ENCODE results near the gene CDK13.
"Not testable (repeated sequence)": the region's sequence is repeated elsewhere in the genome, so short reads cannot be mapped to it uniquely, and the experiment has no call there.

CDK13 gene

DNA sequence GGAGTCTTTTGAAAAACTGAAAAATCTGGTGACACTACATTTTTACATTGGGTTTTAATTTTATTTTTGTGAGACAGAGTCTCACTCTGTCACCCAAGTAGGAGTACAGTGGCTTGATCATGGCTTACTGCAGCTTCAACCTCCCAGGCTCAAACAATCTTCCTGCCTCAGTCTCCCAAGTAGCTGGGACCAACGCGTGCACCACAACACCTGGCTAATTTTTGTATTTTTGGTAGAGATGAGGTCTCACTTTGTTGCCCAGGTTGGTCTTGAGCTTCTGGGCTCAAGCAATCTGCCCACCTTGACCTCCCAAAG is 172.8 kb downstream of the CDK13 start:
- no peak overlapping the region for H3K4me3 ChIP-seq (ENCODE audit: low read length)
- TF ChIP-seq ZNF274 (IDR thresholded peaks at IDR 0.05; ENCODE audit: low read depth, low read length) = no peak

DNA sequence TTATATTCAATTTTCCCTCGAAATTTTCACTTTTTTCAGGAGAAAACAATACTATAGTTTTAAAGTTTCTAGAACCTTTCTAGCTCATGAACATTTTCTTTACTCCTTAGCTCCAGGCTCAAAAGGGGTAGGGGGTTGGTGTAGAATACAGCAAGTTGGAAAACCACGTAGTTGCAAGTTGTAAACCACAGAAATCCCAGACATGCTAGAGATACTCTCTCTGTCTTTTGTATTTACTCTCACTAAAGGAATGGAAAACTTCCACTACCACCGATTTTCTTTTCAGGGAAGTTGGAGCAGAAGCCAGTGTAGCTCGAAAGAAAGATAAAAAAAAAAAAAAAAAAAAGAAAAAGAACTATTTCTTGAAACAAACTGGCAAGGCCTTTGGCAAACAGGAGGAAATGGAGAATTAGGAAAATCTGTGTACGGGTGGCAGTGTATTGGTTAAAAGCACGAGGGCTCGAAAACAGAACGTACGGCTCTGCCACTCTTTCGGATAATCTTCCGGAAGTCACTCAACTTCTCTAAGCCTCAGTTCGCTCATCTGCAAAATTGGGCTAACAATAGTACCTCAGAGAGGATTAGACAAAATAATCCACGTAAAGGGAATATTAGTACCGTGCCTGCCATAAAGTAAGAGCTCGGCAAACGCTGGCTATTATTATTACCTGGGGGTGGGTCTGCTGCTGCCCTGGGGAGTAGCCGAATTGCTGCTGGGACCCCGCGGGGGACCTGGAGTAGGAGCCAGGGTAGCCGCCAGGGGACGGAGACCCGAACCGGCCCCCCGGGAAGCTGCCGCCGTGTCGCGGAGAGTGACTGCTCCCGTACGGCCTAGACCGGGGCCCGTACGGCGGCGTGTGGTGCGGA is 183.7 kb downstream of the CDK13 start:
- no peak for TF ChIP-seq ZNF274 (IDR thresholded peaks at IDR 0.05; ENCODE audit: low read depth, low read length)
- peak overlapping the region; percentile 97 for H3K4me3 ChIP-seq (ENCODE audit: low read length)

DNA sequence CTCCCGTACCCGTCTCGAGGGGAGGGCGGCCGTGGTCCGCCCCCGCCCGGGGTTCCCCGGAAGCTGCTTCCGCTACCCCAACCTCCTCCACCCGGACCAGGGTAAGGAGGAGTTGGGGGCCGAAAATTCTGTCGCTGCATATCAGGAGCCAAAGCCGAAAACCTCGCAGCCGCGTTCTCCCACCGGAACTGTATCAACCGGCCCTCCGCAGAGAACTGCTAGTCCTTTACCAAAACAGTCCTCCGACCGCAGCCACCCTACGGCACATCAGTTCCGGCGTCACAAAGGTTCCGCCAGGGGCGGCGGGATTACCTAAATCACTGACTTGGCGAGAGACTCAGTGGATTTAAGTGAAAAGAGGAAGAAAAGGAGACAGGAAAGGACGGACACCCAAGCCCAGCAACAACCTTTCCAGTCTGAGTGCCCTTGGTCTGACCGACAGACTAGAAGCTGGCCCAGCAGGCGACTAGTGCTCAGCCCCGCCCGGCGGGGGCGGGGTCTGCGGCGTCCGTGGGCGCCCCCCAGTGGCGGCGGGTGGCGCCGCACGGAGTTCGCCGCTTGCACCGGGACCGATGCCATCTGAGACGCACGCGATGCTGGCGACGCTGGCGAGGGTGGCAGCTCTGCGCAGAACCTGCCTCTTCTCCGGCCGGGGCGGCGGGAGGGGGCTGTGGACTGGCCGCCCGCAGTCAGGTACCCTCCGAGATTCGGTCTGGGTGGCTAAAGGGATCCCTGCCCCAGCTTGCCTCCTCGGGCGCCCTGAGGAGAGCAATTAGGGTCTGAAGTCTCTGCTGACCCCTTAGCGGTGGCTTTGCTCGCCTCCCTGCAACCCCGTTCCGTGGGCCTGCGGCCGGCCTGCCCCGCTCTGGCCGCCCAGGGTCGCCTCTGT is 184.6 kb downstream of the CDK13 start, which contains the start of the genes MPLKIP and SUGCT:
Gene MPLKIP, minus strand, starts transcription at position 195 of the 889 bp plus-strand sequence. Its CDS starts 55 bp downstream, at position 140.
Gene SUGCT, plus strand, starts transcription at position 578 of the 889 bp plus-strand sequence.
- TF ChIP-seq ZNF274 (IDR thresholded peaks at IDR 0.05; ENCODE audit: low read depth, low read length) = no peak
- H3K4me3 ChIP-seq (ENCODE audit: low read length) = peak within 1 kb of the TSS; percentile 97

DNA sequence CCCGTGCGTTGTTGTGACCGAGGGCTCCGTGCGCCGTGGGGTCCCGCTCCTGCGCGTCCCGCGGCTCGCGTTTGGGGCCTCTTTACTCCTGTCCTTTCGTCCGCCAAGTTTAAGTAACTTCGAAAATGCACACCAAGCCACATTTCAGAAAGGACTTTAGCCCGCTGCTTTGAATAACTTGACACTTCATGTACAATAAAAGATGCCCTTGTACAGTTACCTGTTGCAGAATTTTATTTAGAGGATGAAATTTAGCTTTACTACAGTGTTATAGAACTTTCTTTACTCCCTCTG is 185.2 kb downstream of the CDK13 start:
- H3K4me3 ChIP-seq (ENCODE audit: low read length) = peak overlapping the region; percentile 97; the same call in 1 of the 2 replicates
- TF ChIP-seq ZNF274 (IDR thresholded peaks at IDR 0.05; ENCODE audit: low read depth, low read length) = no peak

DNA sequence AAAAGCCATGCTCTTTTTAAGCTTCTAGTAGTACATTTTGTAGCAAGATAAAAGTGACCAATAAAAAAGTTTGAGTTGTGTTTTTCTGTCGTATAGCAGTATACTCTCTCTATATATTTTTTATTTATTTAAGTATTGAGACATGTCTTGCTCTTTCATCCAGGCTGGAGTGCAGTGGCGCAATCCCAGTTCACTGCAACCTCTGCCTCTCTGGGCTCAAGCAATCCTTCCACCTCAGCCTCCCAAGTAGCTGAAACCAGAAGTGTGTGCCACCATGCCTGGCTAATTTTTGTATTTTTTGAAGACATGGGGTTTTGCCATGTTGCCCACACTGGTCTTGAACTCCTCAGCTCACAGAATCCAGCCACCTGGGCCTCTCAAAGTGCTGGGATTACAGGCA is 187.5 kb downstream of the CDK13 start:
- H3K4me3 ChIP-seq (ENCODE audit: low read length) = no peak overlapping the region
- TF ChIP-seq ZNF274 (IDR thresholded peaks at IDR 0.05; ENCODE audit: low read depth, low read length) = no peak

DNA sequence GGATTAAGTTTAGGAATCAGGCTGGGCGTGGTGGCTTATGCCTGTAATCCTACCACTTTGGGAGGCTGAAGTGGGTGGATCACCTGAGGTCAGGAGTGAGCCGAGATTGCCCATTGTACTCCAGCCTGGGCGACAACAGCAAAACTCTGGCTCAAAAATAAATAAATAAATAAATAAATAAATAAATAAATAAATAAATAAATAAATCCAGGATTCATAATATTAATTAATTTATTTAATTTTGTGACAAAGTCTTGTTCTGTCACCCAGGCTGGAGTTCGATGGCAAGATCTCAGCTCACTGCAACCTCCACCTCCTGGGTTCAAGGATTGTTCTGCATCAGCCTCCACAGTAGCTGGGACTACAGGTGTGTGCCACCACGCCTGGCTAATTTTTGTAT is 188.9 kb downstream of the CDK13 start:
- TF ChIP-seq ZNF274 (IDR thresholded peaks at IDR 0.05; ENCODE audit: low read depth, low read length) = no peak
- no peak overlapping the region for H3K4me3 ChIP-seq (ENCODE audit: low read length)

DNA sequence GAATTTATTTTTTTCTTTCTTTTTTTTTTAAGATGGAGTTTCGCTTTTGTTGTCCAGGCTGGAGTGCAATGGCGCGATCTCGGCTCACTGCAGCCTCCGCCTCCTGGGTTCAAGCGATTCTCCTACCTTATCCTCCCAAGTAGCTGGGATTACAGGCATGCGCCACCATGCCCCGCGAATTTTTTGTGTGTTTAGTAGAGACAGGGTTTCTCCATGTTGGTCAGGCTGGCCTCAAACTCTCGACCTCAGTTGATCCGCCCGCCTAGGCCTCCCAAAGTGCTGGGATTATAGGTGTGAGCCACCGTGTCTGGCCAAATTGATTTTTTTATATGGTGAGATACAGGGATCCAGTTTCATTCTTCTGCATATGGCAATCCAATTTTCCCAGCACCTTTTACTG is 189.8 kb downstream of the CDK13 start:
- not testable (repeated sequence) for H3K4me3 ChIP-seq (ENCODE audit: low read length)

- H3K4me3 ChIP-seq (ENCODE audit: low read length) = not testable (repeated sequence)
Observed at GRCh38 chr7:40141916-40142315, 191.9 kb downstream of the CDK13 start.

- H3K4me3 ChIP-seq (ENCODE audit: low read length) = not testable (repeated sequence)
Observed at GRCh38 chr7:40145596-40146130, 195.6 kb downstream of the CDK13 start.

DNA sequence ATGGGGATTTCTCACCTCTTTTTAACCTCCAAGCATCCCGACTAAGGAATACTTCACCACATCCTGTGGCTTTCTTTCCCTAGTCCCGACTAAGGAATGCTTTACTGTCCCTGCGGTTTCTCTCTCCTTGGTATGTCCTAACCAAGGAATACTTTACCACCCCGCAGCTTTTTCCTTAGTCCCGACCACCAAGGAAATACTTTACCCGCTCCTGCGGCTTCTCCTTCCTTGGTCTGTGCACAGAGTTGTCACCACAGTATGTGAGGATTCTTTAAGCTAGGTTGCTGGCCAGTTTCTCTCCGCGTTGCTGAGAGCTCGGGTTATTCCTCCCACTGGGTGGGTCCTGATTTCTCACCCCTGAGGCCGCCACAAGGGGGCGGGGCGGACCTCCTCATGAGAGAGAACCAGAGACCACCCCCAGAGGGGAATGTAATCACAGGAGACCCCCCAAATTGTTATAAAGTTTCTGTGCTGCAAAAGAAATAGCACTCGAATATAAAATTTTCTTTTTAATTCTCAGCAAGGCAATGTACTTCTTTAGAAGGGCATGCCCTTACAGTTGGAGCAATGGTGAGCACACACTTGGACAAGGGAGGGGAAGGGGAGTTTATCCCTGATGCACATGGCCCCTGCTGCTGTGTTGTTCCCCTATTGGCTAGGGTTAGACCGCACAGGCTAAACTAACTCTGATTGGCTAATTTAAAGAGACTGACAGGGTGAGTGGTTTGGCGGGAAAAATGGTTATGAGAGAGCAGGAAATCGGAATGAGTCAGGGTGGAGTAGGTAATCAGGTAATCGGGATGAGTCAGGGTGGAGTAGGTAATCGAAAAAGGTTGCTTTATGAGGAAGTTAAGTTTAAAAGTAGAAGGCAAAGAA is 197.6 kb downstream of the CDK13 start:
- TF ChIP-seq ZNF274 (IDR thresholded peaks at IDR 0.05; ENCODE audit: low read depth, low read length) = no peak
- no peak overlapping the region for H3K4me3 ChIP-seq (ENCODE audit: low read length)

- H3K4me3 ChIP-seq (ENCODE audit: low read length) = not testable (repeated sequence)
Observed at GRCh38 chr7:40148247-40148580, 198.2 kb downstream of the CDK13 start.

DNA sequence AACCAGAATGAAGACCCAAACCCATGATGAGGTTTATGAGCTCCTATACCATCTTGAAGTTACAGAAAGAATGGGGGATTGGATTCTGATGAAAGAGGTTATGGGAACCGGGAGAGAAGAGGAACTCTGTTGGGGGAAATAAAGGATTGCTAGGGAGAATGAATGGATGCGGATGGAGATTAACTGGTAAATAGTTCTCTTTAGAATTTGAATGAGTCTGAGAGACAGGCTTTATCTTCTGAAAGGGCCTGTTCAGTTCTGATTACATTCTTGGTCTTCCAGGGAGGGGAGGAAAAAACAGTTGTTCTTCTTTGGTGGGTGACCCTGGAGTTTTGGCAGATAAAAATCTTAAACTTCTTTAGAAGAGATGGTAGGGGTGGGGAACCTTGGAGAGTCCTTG is 198.6 kb downstream of the CDK13 start:
- TF ChIP-seq ZNF274 (IDR thresholded peaks at IDR 0.05; ENCODE audit: low read depth, low read length) = no peak
- H3K4me3 ChIP-seq (ENCODE audit: low read length) = no peak overlapping the region
